Brain pericyte (primary cell): ENCODE data around the gene SUV39H2.
"Not testable (repeated sequence)": the region's sequence is repeated elsewhere in the genome, so short reads cannot be mapped to it uniquely, and the experiment has no call there.

Source experiments
- DNase-seq: peaks from one replicate; pipeline ENCODE4 v3.0.0-alpha.2; 2012; ENCODE audit warnings: low read depth, low spot score

SUV39H2 gene

GRCh38 chr10:14926722-14927416, 48.2 kb downstream of the SUV39H2 start:
- no peak for DNase-seq

- no peak for DNase-seq
Measured at GRCh38 chr10:14930610-14931009, 51.9 kb downstream of the SUV39H2 start.

GRCh38 chr10:14936584-14936983, 57.9 kb downstream of the SUV39H2 start:
- DNase-seq = no peak

GRCh38 chr10:14938971-14939370, 60.3 kb downstream of the SUV39H2 start:
- not testable (repeated sequence) for DNase-seq

- DNase-seq = not testable (repeated sequence)
Measured at GRCh38 chr10:14942147-14942949, 63.7 kb downstream of the SUV39H2 start.

- DNase-seq = not testable (repeated sequence)
Measured at GRCh38 chr10:14942950-14943338, 64.3 kb downstream of the SUV39H2 start.

- DNase-seq = no peak
Measured at GRCh38 chr10:14945108-14945507, 66.4 kb downstream of the SUV39H2 start.

- DNase-seq = no peak
Measured at GRCh38 chr10:14947268-14947667, 68.6 kb downstream of the SUV39H2 start.

- DNase-seq = no peak
Measured at GRCh38 chr10:14949291-14949690, 70.6 kb downstream of the SUV39H2 start.

- peak; percentile 21 for DNase-seq
Measured at GRCh38 chr10:14952851-14953423, 74.3 kb downstream of the SUV39H2 start.

GRCh38 chr10:14953424-14954000, 74.8 kb downstream of the SUV39H2 start:
- peak; percentile 15 for DNase-seq
